Hepatocyte (in vitro differentiated cells): ENCODE measurements around the gene RPL26. TPM values are rescaled to one million over a fixed set of nuclear protein-coding genes. Genes with fewer than 3 reads are reported as not detected.

Experiments used
- DNase-seq: peaks from one replicate; pipeline ENCODE4 v3.0.0-alpha.2; 2016; ENCODE audit warnings: low spot score
- H2AFZ ChIP-seq: fragments of 200-600 bp; sonication (generic); 2 replicates; pipeline ENCODE4 v1.6.0; 2016; ENCODE audit warnings: antibody characterized with exemption, mild to moderate bottlenecking
- H3K27ac ChIP-seq: fragments of 200-600 bp; sonication (generic); 2 replicates; pipeline ENCODE4 v1.5.1; 2016; ENCODE audit warnings: mild to moderate bottlenecking
- H3K27me3 ChIP-seq: fragments of 200-600 bp; sonication (generic); 2 replicates; pipeline ENCODE4 v1.6.1; 2016
- H3K36me3 ChIP-seq: fragments of 200-600 bp; sonication (generic); replicated peaks from 2 replicates; pipeline ENCODE4 v1.5.1; 2016; ENCODE audit warnings: low read depth; ENCODE audit not compliant: insufficient read depth
- H3K4me1 ChIP-seq: fragments of 200-600 bp; sonication (generic); 2 replicates; pipeline ENCODE4 v1.5.1; 2016; ENCODE audit warnings: mild to moderate bottlenecking, moderate library complexity; ENCODE audit not compliant: insufficient read depth
- H3K4me2 ChIP-seq: fragments of 200-600 bp; sonication (generic); 2 replicates; pipeline ENCODE4 v1.6.0; 2016
- H3K4me3 ChIP-seq: fragments of 200-600 bp; sonication (generic); 2 replicates; pipeline ENCODE4 v1.5.1; 2016; ENCODE audit warnings: mild to moderate bottlenecking
- H3K79me2 ChIP-seq: fragments of 200-600 bp; sonication (generic); 2 replicates; pipeline ENCODE4 v1.6.0; 2017; ENCODE audit warnings: mild to moderate bottlenecking
- H3K9me2 ChIP-seq: fragments of 200-600 bp; sonication (generic); replicated peaks from 2 replicates; pipeline ENCODE4 v1.6.0; 2017; ENCODE audit warnings: mild to moderate bottlenecking; ENCODE audit not compliant: insufficient read depth
- H3K9me3 ChIP-seq: fragments of 200-600 bp; sonication (generic); 2 replicates; pipeline ENCODE4 v1.5.1; 2016; ENCODE audit warnings: low read depth, mild to moderate bottlenecking
- H4K20me1 ChIP-seq: fragments of 200-600 bp; sonication (generic); 2 replicates; pipeline ENCODE4 v1.6.0; 2016; ENCODE audit warnings: mild to moderate bottlenecking; ENCODE audit not compliant: insufficient read depth, poor library complexity, severe bottlenecking
- CTCF ChIP-seq: fragments of 200-600 bp; sonication (generic); IDR thresholded peaks from 2 replicates; pipeline ENCODE4 v1.5.1; 2016; ENCODE audit warnings: antibody characterized with exemption, mild to moderate bottlenecking; ENCODE audit not compliant: poor library complexity
- EZH2 ChIP-seq: fragments of 200-600 bp; sonication (generic); IDR thresholded peaks from 2 replicates; pipeline ENCODE4 v1.6.1; 2016; ENCODE audit warnings: antibody characterized with exemption, mild to moderate bottlenecking, borderline replicate concordance
- EZH2phosphoT487 ChIP-seq: fragments of 200-600 bp; sonication (generic); IDR thresholded peaks from one replicate; pipeline ENCODE4 v1.6.1; 2018; ENCODE audit warnings: antibody characterized with exemption, mild to moderate bottlenecking, low read depth, moderate library complexity; ENCODE audit not compliant: unreplicated experiment, severe bottlenecking
- WGBS: methylation state at CpG from one replicate; pipeline ENCODE4 v1.1.6; 2016; ENCODE audit warnings: low lambda C conversion rate; ENCODE audit errors: missing lambda C conversion rate; 5-methylcytosine and 5-hydroxymethylcytosine counted together
- polyA plus RNA-seq: library from polyadenylated mRNA; unstranded; fragments of >200 nt; fragmentation: Nextera tagmentation; extraction: Ambion mirVana; gene quantifications from 2 replicates; pipeline ENCODE4 v1.2.1, GENCODE V29; 2016
- total RNA-seq: library from RNA; depleted of rRNA; stranded (reverse); fragments of >200 nt; gene quantifications from 2 replicates; pipeline ENCODE4 v1.2.3, GENCODE V29; 2014

Gene RPL26
- total and polyA plus RNA-seq, 2 experiments from 2014 or later = 411 to 3,628 TPM

GRCh38 chr17:8345951-8346665 is 36.9 kb downstream of the RPL26 start:
- no peak for DNase-seq
- Histone ChIP-seq H3K79me2 (no peaks in the 10 kb centered on the region), H3K9me3 (no peaks in the 10 kb centered on the region), H2AFZ (no peak overlapping the region), H4K20me1 (no peaks in the 10 kb centered on the region), H3K9me2 (no peaks in the 10 kb centered on the region), H3K4me3 (no peak overlapping the region), H3K4me2 (no peak overlapping the region), H3K27ac (no peak overlapping the region), H3K36me3 (no peaks in the 10 kb centered on the region), H3K27me3 (no peaks in the 10 kb centered on the region), H3K4me1 (no peaks in the 10 kb centered on the region)
- no peak for TF ChIP-seq EZH2
- TF ChIP-seq CTCF = no peak
- TF ChIP-seq EZH2phosphoT487 = no peak
- WGBS = 65% methylated on average over 5 of the region's 5 CpGs

DNA sequence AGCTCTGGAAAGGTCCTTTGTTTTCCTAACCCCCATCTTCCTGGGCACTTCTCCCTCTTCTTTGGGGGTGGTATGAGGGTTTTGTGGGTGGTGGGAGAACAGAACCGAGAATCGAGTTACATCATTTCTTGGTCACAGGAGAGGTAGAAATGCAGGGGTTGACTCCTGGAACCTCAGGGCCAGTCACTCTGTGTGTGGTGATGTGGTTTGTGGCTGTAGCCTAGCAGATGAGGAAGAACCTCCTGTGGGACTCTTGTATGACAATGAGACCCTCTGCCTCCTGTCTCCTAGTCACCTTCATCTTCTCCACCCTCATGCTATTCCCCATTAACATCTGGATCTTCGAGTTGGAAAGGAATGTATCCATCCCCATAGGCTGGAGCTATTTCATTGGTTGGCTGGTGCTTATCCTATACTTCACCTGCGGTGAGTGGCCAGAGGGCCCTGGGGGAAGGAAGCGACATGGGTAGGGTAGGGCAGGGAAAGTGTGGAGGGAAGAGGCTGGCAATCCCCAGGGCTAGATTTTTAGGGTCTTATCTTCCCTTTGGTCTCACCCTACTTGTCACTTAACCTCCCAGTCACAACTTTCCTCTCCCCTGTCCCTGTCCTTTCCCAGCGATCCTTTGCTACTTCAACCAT is 37.8 kb downstream of the RPL26 start:
- H3K27ac ChIP-seq = no peak overlapping the region
- 74% methylated on average over 6 of the region's 6 CpGs for WGBS
- no peaks in the 10 kb centered on the region for H3K27me3 ChIP-seq
- no peak overlapping the region for H2AFZ ChIP-seq
- no peak for DNase-seq
- no peak overlapping the region for H3K4me3 ChIP-seq
- no peaks in the 10 kb centered on the region for H3K9me3 ChIP-seq
- H4K20me1 ChIP-seq = no peaks in the 10 kb centered on the region
- no peaks in the 10 kb centered on the region for H3K79me2 ChIP-seq
- TF ChIP-seq EZH2 = no peak
- no peak for TF ChIP-seq CTCF
- TF ChIP-seq EZH2phosphoT487 = no peak
- H3K9me2 ChIP-seq = no peaks in the 10 kb centered on the region
- no peaks in the 10 kb centered on the region for H3K36me3 ChIP-seq
- H3K4me1 ChIP-seq = no peaks in the 10 kb centered on the region
- no peak overlapping the region for H3K4me2 ChIP-seq

- H3K27ac ChIP-seq = no peak overlapping the region
- H3K36me3 ChIP-seq = no peaks in the 10 kb centered on the region
- H3K9me3 ChIP-seq = no peaks in the 10 kb centered on the region
- H3K27me3 ChIP-seq = no peaks in the 10 kb centered on the region
- H3K9me2 ChIP-seq = no peaks in the 10 kb centered on the region
- no peaks in the 10 kb centered on the region for H4K20me1 ChIP-seq
- 49% methylated on average over 4 of the region's 4 CpGs for WGBS
- no peak for DNase-seq
- H2AFZ ChIP-seq = no peak overlapping the region
- H3K4me1 ChIP-seq = no peaks in the 10 kb centered on the region
- no peak for TF ChIP-seq EZH2phosphoT487
- no peak for TF ChIP-seq CTCF
- no peak for TF ChIP-seq EZH2
- no peaks in the 10 kb centered on the region for H3K79me2 ChIP-seq
- no peak overlapping the region for H3K4me3 ChIP-seq
- H3K4me2 ChIP-seq = no peak overlapping the region
Observed at GRCh38 chr17:8341456-8341855, 41.5 kb downstream of the RPL26 start.
